Measurements from ENCODE around the gene AP3B1.

GRCh38 chr5:78235289-78235688, 59.2 kb downstream of the AP3B1 start:
- TF ChIP-seq POLR2AphosphoS5 (IDR thresholded peaks at IDR 0.05; ENCODE audit: low read depth): no peak
- TF ChIP-seq, protein P1, sequence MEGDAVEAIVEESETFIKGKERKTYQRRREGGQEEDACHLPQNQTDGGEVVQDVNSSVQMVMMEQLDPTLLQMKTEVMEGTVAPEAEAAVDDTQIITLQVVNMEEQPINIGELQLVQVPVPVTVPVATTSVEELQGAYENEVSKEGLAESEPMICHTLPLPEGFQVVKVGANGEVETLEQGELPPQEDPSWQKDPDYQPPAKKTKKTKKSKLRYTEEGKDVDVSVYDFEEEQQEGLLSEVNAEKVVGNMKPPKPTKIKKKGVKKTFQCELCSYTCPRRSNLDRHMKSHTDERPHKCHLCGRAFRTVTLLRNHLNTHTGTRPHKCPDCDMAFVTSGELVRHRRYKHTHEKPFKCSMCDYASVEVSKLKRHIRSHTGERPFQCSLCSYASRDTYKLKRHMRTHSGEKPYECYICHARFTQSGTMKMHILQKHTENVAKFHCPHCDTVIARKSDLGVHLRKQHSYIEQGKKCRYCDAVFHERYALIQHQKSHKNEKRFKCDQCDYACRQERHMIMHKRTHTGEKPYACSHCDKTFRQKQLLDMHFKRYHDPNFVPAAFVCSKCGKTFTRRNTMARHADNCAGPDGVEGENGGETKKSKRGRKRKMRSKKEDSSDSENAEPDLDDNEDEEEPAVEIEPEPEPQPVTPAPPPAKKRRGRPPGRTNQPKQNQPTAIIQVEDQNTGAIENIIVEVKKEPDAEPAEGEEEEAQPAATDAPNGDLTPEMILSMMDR (IDR thresholded peaks at IDR 0.05; ENCODE audit: insufficient read depth, low read length): no peak
